Kidney (tissue), 14 donors: ENCODE measurements around the gene DEFB128. TPM values are rescaled to one million over a fixed set of nuclear protein-coding genes. Genes with fewer than 3 reads are reported as not detected.

Experiments used
- DNase-seq, 5 donors: peaks; one replicate each; pipeline ENCODE4 v3.0.0-alpha.2; 2013 to 2020
- FAIRE-seq: peaks from 2 replicates; lab custom pipeline; 2012; peaks lifted over from hg19 to GRCh38; lab: Jason Lieb, UNC
- H3K27ac ChIP-seq, 2 donors: one replicate each; pipeline ENCODE4 v1.7.0; 2013; ENCODE audit warnings: low read depth in 2 of 2, low read length in 2 of 2, inconsistent platforms in 1 of 2
- H3K27me3 ChIP-seq: one replicate; pipeline ENCODE4 v1.7.1; 2013; ENCODE audit warnings: low read length, inconsistent platforms; ENCODE audit not compliant: control insufficient read depth, insufficient read depth
- H3K36me3 ChIP-seq, 3 donors: one replicate each; pipeline versions ENCODE4 v1.7.0 to v1.7.1; 2013; ENCODE audit warnings: low read length in 3 of 3, control low read depth in 1 of 3, inconsistent platforms in 1 of 3; ENCODE audit not compliant: insufficient read depth in 3 of 3, control insufficient read depth in 2 of 3
- H3K4me1 ChIP-seq, 3 donors: one replicate each; pipeline versions ENCODE4 v1.7.0 to v1.7.1; 2013; ENCODE audit warnings: low read length in 3 of 3, inconsistent platforms in 1 of 3, low read depth in 1 of 3; ENCODE audit not compliant: control insufficient read depth in 2 of 3, insufficient read depth in 2 of 3
- H3K4me3 ChIP-seq, 3 donors: one replicate each; pipeline versions ENCODE4 v1.7.0 to v1.8.1; 2013; ENCODE audit warnings: low read length in 3 of 3, control low read depth in 1 of 3, inconsistent platforms in 1 of 3
- H3K9ac ChIP-seq, 3 donors: one replicate each; pipeline versions ENCODE4 v1.7.0 to v1.7.1; 2013; ENCODE audit warnings: low read length in 3 of 3, control low read depth in 1 of 3, inconsistent platforms in 1 of 3
- H3K9me3 ChIP-seq, 3 donors: one replicate each; pipeline versions ENCODE4 v1.7.0 to v1.7.1; 2013; ENCODE audit warnings: low read length in 3 of 3, control low read depth in 1 of 3, inconsistent platforms in 1 of 3; ENCODE audit not compliant: control insufficient read depth in 2 of 3, insufficient read depth in 1 of 3
- intact Hi-C: fragments of 100-400 bp; cut with DNase I; formaldehyde crosslinking; loops from one replicate; pipeline ENCODE4 v1.11.1; 2022
- polyA plus RNA-seq: library from polyadenylated mRNA; stranded (reverse); fragments of 350-450 nt; fragmentation: Illumina TruSeq; extraction: RNeasy Lipid Tissue Mini Kit (QIAGEN cat#74804); gene quantifications from one replicate; pipeline ENCODE4 v1.2.3, GENCODE V29; 2014; ENCODE audit warnings: low read depth, low replicate concordance; ENCODE audit not compliant: insufficient read depth
- total RNA-seq: library from RNA; stranded (reverse); fragmentation: NEBNext Ultra II Directional; extraction: Animal tissue kit (Norgen Biotek cat#: 25700); gene quantifications from one replicate; pipeline ENCODE4 v1.2.1, GENCODE V29; 2021
- TF ChIP-seq, protein P1 (sequence below): IDR thresholded peaks from 3 replicates; pipeline ENCODE4 v1.5.1; 2012; ENCODE audit warnings: mild to moderate bottlenecking, moderate library complexity, borderline replicate concordance; ENCODE audit not compliant: insufficient read depth; ENCODE audit errors: extremely low read depth
- donor health status: control.
- donor health status: control.
- donor health status: control.
- donor health status: control.
- donor health status: control.
- donor health status: DM: yes; HTN: yes; CAD: no.
- donor health status: Normal renal cell carcinoma (clear cell type).

Gene DEFB128
- total and polyA plus RNA-seq, 2 donors from 2014 or later, result not detected

DNA sequence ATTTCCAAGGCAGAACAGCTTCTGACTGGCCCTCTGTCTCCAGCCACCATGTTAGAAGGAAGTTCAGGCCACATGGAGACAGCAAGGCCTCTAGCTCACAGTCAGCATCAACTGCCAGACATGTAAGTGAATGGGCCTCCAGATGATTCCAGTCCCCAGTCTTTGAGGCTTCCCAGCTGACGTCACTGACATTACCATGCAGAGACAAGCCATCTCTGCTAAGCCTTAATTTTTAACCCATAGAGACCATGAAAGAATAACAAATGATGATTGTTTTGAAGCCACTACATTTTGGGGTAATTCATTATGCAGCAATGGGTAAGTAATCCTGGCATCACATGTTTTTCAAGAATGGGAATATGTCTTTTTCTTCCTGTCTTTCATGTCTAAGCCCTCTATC, 26.3 kb upstream of the DEFB128 start:
- H3K4me3 ChIP-seq, result no peak overlapping the region
- FAIRE-seq (no peak), DNase-seq (no peak)

DNA sequence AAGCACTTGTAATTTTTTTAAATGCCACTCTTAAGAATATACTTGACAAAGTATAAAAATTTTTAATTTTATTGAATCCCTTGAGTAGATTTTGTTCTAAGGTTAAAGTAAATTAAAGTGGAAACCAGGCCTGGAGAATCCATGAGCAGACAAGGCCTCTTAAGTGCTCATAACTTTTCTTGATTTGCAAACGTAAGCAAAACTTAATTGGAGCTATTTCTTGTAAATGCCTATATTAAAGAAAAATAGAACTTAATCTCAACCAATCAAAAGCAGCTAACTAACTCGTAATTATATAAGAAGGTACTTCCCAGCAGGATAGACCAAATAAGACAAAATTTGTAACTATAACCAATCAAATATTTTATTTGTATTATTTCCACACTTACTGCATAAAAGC, 24.9 kb upstream of the DEFB128 start:
- intact Hi-C loops, result no loop called here
- DNase-seq (no peak), FAIRE-seq (no peak)
- Histone ChIP-seq H3K27me3 (no peaks in the 10 kb centered on the region), H3K9me3 (no peaks in the 10 kb centered on the region), H3K4me3 (no peak overlapping the region), H3K4me1 (no peaks in the 10 kb centered on the region), H3K36me3 (no peaks in the 10 kb centered on the region), H3K27ac (no peak overlapping the region), H3K9ac (no peak overlapping the region)
- TF ChIP-seq, protein P1, sequence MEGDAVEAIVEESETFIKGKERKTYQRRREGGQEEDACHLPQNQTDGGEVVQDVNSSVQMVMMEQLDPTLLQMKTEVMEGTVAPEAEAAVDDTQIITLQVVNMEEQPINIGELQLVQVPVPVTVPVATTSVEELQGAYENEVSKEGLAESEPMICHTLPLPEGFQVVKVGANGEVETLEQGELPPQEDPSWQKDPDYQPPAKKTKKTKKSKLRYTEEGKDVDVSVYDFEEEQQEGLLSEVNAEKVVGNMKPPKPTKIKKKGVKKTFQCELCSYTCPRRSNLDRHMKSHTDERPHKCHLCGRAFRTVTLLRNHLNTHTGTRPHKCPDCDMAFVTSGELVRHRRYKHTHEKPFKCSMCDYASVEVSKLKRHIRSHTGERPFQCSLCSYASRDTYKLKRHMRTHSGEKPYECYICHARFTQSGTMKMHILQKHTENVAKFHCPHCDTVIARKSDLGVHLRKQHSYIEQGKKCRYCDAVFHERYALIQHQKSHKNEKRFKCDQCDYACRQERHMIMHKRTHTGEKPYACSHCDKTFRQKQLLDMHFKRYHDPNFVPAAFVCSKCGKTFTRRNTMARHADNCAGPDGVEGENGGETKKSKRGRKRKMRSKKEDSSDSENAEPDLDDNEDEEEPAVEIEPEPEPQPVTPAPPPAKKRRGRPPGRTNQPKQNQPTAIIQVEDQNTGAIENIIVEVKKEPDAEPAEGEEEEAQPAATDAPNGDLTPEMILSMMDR, result no peak

More for the DNA sequence above, 26.3 kb upstream of the DEFB128 start:
- Histone ChIP-seq H3K9ac (no peak overlapping the region), H3K27ac (no peak overlapping the region), H3K4me1 (no peaks in the 10 kb centered on the region), H3K27me3 (no peaks in the 10 kb centered on the region), H3K9me3 (no peaks in the 10 kb centered on the region), H3K36me3 (no peaks in the 10 kb centered on the region)
- intact Hi-C loops, result no loop called here
- TF ChIP-seq, protein P1, result no peak

DNA sequence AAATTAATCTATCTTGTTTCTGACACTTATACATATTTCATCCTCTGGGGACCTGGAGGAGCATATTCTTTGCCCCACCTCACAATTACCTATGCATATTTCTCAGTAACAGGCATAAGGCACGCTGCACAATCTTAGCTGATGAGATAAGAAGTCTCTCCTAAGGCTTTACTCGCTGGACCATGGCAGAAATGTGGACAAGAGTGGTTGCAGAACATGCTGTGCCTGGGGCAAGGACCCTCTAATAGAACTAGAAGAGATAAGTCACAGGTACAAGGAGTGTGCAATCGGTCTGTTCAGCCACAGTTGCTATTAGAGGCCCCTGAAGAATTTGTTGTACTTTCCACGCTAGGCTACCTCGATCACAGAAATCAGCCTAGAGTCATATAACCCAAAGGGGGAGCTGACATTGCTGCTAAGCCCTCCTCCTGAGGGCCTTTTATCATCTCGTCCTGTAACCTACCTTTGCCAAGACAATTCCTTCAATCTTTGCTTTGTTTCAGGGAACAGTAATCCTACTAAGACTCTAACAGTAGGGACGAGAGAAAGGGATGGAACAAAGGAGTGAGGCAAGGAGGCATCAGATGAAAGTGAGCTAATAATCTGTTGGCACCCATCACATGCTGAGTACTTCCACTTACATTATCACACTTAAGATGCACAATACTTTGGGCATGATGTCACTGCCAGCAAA, 21.4 kb upstream of the DEFB128 start:
- Histone ChIP-seq H3K9ac (no peak overlapping the region), H3K4me1 (no peaks in the 10 kb centered on the region), H3K4me3 (no peak overlapping the region), H3K9me3 (no peaks in the 10 kb centered on the region), H3K27ac (no peak overlapping the region), H3K36me3 (no peaks in the 10 kb centered on the region), H3K27me3 (no peaks in the 10 kb centered on the region)
- TF ChIP-seq, protein P1, result no peak
- peak in 1 of 5 donors; percentile 6 for DNase-seq
- no peak for FAIRE-seq
- intact Hi-C loops, result no loop called here
